Testis (tissue), 2 donors: ENCODE data around the gene GAA.

Experiments used
- POLR2A ChIP-seq: fragments of 450-650 bp; IDR thresholded peaks from one replicate; pipeline ENCODE4 v1.6.1; 2017; ENCODE audit warnings: antibody characterized with exemption, mild to moderate bottlenecking, moderate library complexity
- TF ChIP-seq, protein P1 (sequence below), 3 experiments: fragments of 450-650 bp in 2 of 3; fragments of 200-600 bp in 1 of 3; sonication (generic) in 1 of 3; IDR thresholded peaks; one replicate each; pipeline ENCODE4 v1.5.1; 2016 to 2019; ENCODE audit warnings: antibody characterized with exemption in 3 of 3, mild to moderate bottlenecking in 2 of 3, moderate library complexity in 1 of 3

DNA sequence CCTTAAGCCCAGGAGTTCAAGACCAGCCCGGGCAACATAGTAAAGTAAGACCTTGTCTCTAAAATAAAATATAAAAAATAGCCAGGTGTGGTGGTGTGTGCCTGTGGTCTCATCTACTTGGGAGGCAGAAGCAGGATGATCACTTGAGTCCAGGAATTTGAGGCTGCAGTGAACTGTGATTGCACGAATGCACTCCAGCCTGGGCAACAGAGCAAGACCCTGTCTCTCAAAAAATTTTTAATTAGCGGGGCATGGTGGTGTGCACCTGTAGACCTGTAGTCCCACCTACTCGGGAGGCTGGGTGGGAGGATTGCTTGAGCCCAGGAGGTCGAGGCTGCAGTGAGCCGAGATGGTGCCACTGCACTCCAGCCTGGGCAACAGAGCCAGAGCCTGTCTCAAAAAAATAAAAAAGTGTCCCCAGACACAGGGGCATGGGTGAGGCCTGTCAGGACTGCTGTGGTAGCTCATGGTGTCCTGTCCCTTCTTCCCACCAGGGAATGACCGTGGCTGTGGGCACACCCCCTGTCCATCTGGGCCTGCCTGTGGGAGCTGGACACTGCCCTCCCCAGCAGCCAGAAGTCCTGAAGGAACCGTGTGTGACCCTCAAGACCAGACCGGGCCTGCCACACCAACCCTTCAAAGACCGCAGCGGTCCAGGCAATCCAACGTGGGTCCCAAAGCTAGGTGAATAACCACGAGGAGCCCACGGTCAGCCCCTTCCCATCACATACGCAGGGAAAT, 30.8 kb upstream of the GAA start:
- no peak for TF ChIP-seq POLR2A
- TF ChIP-seq, protein P1, sequence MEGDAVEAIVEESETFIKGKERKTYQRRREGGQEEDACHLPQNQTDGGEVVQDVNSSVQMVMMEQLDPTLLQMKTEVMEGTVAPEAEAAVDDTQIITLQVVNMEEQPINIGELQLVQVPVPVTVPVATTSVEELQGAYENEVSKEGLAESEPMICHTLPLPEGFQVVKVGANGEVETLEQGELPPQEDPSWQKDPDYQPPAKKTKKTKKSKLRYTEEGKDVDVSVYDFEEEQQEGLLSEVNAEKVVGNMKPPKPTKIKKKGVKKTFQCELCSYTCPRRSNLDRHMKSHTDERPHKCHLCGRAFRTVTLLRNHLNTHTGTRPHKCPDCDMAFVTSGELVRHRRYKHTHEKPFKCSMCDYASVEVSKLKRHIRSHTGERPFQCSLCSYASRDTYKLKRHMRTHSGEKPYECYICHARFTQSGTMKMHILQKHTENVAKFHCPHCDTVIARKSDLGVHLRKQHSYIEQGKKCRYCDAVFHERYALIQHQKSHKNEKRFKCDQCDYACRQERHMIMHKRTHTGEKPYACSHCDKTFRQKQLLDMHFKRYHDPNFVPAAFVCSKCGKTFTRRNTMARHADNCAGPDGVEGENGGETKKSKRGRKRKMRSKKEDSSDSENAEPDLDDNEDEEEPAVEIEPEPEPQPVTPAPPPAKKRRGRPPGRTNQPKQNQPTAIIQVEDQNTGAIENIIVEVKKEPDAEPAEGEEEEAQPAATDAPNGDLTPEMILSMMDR (IDR thresholded peaks at IDR 0.05): no peak
